Measurements from ENCODE around the gene AFAP1L2.

DNA sequence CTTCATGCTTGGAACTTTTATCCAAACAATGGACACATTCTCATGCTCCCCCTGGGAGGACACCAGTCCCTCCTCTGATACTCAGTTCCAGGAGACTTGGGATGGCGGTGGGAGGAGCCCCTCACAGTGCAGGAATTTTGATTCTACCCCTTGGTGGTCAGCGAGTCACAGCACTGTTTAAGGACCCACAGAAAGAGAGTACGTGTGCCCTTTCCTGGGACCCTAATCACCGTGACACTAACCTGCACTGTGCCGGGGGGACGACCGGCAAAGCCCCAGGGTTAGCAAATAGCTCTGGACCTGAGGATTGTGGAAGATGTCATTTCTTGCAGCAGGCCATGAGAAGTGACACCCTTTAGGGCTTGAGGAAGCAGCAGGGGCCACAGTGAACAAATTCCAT lies 10.4 kb downstream of the AFAP1L2 start:
- TF ChIP-seq, protein P1, sequence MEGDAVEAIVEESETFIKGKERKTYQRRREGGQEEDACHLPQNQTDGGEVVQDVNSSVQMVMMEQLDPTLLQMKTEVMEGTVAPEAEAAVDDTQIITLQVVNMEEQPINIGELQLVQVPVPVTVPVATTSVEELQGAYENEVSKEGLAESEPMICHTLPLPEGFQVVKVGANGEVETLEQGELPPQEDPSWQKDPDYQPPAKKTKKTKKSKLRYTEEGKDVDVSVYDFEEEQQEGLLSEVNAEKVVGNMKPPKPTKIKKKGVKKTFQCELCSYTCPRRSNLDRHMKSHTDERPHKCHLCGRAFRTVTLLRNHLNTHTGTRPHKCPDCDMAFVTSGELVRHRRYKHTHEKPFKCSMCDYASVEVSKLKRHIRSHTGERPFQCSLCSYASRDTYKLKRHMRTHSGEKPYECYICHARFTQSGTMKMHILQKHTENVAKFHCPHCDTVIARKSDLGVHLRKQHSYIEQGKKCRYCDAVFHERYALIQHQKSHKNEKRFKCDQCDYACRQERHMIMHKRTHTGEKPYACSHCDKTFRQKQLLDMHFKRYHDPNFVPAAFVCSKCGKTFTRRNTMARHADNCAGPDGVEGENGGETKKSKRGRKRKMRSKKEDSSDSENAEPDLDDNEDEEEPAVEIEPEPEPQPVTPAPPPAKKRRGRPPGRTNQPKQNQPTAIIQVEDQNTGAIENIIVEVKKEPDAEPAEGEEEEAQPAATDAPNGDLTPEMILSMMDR (conservative IDR thresholded peaks at IDR 0.05; ENCODE audit: low read depth, low read length) = no peak
- no peak for TF ChIP-seq EZH2 (IDR thresholded peaks at IDR 0.05; ENCODE audit: borderline replicate concordance, low read depth, low read length, poor library complexity, severe bottlenecking)

Data from A673 (cell line).